IPS DF 4.7 (cell line): Measurements from ENCODE around the gene TSC22D3.
"Not testable (repeated sequence)": the region's sequence is repeated elsewhere in the genome, so short reads cannot be mapped to it uniquely, and the experiment has no call there.

ENCODE experiments used
- DNase-seq: peaks from one replicate; pipeline ENCODE4 v3.0.0-alpha.2; 2013; ENCODE audit warnings: low spot score; ENCODE audit errors: extremely low read depth

TSC22D3 gene

DNA sequence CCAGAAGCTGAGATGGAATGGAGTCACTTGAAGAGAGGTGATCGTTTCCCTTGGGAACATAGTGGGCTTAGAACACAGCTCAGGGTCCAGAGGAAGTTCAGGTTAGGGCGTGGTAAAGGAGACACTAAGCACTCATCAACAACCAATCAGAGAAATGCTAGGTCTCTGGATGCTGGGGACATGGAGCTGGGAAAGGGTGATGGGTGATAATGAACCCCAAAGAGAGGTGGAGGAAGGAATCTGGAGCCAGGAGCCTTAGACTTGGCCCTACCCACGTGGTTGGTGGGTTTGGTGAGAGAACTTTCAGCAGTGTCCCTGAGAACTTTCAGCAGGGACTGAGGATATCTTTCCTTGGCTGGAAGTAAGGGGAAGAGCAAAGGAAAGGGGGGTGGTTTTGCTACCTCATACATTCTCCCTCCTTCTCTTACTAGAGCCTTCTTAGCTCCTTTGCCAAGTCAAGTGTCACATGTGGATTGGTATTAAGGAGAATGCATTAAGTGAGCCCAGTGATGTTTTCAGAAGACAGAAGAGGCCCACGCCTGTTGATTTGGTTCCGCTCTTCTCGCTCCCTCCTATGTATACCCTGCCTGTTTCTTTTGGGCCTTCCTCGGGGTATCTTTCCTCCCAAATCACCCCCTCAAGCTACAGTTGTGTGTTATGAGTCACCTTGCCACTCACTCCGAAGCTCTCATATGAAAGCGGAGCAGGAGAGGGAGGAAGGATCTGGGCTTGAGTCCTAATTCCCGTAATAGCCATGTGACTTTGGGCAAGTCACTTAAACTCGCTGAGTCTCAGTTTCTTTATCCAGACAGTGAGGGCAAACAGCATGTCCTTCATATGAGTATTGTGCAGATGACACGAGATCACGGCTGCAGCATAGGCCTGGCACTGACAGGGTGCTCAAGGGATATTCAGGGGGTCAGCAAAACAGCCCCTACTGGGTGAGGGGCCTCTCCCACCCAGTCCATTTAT, 63.1 kb downstream of the TSC22D3 start:
- DNase-seq: no peak

- DNase-seq: no peak
Measured at GRCh38 chrX:107711521-107712181, 63.9 kb downstream of the TSC22D3 start.

GRCh38 chrX:107710617-107711391, 64.8 kb downstream of the TSC22D3 start:
- DNase-seq: no peak

- DNase-seq: no peak
Measured at GRCh38 chrX:107709266-107709806, 66.3 kb downstream of the TSC22D3 start.

- no peak for DNase-seq
Measured at GRCh38 chrX:107708762-107709161, 66.8 kb downstream of the TSC22D3 start.

DNA sequence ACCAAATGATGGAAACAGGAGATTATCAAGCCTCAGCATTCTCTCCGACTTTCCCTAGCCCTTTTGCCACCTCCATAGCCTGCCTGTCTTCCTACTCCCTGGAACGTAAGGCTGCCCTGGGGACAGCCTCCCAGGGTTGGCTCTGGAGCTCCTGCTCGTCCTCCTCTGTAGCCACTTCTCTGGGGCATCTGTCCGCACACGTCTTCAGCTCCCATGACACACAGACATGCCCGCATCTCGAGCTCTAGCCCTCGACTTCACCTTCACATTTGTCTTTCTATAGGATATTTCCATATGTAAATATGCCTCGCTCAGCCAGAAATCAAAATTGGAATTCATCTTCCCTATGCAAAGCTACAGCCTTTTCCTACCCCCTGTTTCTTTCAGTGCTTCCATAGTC, 67.7 kb downstream of the TSC22D3 start:
- DNase-seq: no peak

- no peak for DNase-seq
Measured at GRCh38 chrX:107706309-107706708, 69.3 kb downstream of the TSC22D3 start.

DNA sequence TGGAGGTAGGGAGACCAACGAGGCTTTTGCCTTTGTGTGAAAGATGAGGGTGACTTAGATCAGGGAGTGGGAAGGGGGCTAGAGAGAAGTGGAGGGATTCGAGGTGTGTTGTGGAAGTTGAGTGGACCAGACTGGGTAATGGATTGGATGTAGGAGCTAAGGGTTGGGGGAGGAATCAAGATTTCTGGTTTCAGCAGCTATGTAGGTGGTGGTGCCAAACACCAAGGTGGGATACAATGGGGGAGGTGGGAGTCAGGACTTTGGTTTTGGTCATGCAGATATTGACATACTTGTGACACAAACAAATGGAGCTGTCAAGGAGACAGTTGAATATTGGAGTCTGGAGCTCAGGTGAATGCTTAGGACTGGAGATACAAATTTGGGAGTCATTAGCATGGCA, 71.0 kb downstream of the TSC22D3 start:
- no peak for DNase-seq

- no peak for DNase-seq
Measured at GRCh38 chrX:107704181-107704580, 71.4 kb downstream of the TSC22D3 start.

- no peak for DNase-seq
Measured at GRCh38 chrX:107701493-107702121, 74.0 kb downstream of the TSC22D3 start.

DNA sequence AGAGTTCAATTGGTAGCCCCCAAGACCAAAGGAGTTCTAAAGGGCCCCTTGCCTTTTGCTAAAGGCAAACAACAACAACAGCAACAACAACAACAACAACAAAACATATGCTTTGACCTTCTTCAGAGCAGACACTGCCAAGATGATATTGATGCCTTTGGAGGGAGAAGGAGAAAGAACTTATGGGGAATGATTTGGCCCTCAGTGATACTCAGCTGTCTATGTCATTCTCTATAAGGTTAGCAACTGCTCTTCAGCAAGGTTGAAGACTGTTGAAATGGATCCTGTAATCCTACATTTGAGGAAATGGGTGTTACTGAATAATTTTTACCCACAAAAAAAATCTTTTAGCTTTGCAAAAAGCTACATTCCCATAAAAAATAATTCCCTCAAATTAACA, 74.8 kb downstream of the TSC22D3 start:
- DNase-seq: no peak

DNA sequence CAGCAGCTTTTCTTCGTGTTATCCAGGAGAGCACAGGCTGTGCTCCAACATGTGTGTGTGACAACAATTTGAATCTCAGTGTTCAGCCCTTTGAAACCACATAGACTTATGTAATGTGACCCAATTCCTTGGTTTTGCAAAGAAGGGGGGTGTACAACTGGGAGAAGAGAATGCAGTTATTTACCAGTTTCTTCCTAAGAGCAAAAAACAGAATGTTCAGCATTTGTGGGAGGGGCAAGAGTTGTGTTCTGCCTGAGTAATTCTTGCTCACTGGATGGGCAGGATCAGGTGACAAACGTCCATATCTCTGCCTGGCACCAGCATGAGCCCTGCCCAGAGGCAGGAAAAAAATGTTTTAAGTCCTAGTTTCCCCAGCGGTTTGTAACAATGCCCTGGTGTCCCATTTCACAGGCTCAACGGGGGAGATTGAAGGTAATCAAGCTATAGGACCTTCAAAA, 75.2 kb downstream of the TSC22D3 start:
- DNase-seq: no peak

- DNase-seq: no peak
Measured at GRCh38 chrX:107699616-107700015, 76.0 kb downstream of the TSC22D3 start.

DNA sequence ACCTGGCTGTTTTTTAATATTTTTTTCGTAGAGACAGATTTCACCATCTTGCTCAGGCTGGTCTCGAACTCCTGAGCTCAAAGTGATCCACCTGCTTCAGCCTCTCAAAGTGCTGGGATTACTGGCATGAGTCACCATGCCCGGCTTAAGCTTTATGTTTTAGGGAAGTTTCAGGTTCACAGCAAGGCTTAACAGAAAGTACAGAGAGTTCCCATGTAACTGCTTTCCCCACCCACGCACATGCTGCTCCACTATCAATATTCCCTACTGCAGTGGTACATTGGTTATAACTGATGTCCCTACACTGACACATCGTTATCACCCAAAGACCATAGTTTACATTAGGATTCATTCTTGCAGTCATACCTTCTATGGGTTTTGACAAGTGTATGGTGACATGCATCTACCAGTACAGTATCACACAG, 84.6 kb downstream of the TSC22D3 start:
- DNase-seq: no peak

GRCh38 chrX:107687445-107687844, 88.1 kb downstream of the TSC22D3 start:
- DNase-seq: no peak

GRCh38 chrX:107686792-107687191, 88.8 kb downstream of the TSC22D3 start:
- no peak for DNase-seq

- no peak for DNase-seq
Measured at GRCh38 chrX:107686026-107686425, 89.6 kb downstream of the TSC22D3 start.

DNA sequence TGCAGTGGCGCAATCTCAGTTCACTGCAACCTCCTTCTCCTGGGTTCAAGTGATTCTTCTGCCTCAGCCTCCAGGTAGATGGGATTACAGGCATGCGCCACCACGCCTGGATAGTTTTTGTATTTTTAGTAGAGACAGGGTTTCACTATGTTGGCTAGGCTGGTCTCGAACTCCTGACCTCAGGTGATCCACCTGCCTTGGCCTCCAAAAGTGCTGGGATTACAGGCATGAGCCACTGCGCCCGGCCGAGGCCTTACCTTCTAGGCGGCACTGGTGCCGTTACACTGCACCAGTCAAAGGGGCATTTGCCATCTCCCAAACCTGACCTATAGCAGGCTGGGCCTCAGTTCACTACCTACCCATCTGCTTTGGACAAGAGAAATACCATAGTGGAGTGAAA, 90.0 kb downstream of the TSC22D3 start:
- DNase-seq: not testable (repeated sequence)

DNA sequence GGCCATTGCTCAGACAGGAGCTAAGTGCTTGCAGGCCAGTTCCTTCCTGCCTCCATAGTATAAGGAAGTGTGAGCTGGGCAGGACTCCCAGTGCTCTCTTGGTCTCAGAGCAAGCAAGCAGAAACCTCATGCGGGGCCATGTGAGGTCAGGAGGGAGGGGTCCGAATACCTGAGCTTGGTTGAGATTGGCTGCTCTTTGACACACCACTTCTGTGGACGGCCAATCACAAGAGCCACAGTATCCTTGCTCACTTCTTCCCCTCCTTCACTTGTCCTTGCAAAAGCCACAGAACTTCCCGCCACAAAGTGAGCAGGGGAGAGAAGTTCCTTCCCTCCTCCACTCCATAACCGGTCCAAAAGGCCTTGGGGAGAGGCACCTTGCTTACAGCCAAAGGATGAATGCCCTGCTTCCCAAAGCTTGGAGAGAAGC, 90.6 kb downstream of the TSC22D3 start:
- no peak for DNase-seq

- no peak for DNase-seq
Measured at GRCh38 chrX:107683931-107684330, 91.7 kb downstream of the TSC22D3 start.
